HG03575 (cell line): ENCODE measurements around the gene PRUNE2.
"Not testable (repeated sequence)": the region's sequence is repeated elsewhere in the genome, so short reads cannot be mapped to it uniquely, and the experiment has no call there.

Experiments
- ATAC-seq: cut with Tn5 transposase; IDR thresholded peaks from one replicate; pipeline ENCODE4 v1.9.1; 2021; ENCODE audit not compliant: unreplicated experiment, insufficient number of reproducible peaks, low FRiP score; ENCODE audit errors: extremely low read depth

PRUNE2 gene

GRCh38 chr9:76878933-76879332, 27.0 kb downstream of the PRUNE2 start:
- no peak for ATAC-seq

DNA sequence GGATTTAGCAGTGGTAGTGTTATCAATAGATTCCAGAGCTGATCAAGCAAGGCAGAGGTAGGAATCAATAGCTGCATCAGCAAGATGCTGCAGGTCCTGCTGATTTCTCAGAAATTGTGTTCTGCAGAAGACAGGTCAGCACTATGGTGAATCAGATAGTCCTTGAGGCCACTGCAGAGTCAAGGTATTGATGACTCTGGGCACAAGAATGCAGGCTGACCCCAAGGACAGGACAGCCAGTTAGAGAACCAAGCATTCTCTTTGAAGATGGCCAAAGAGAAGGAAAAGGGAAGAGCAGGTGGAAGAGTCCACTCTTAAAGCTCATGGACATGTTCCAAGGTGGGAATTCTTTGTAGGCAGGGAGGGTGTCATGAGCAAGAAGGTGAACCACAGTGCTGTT, 28.0 kb downstream of the PRUNE2 start:
- ATAC-seq: no peak

DNA sequence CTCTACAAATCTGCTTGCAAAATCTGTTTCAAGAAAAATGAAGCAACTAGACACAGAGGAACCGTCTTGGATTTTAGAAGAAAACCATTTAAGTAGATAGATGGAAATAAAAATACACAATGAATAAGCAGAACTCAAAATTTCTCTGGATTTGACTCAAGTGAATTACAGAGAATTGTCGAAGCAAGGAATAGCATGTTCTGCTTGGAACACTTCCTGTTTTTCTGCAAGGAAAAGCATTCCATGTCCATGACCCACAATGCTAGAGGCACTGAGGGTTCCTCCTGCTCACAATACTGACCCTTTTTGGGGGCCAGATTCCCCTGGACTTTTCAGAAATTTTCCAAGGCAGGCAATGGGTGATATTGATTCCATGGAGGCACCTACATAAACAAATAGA, 29.8 kb downstream of the PRUNE2 start:
- no peak for ATAC-seq

GRCh38 chr9:76873821-76874220, 32.1 kb downstream of the PRUNE2 start:
- ATAC-seq: no peak

DNA sequence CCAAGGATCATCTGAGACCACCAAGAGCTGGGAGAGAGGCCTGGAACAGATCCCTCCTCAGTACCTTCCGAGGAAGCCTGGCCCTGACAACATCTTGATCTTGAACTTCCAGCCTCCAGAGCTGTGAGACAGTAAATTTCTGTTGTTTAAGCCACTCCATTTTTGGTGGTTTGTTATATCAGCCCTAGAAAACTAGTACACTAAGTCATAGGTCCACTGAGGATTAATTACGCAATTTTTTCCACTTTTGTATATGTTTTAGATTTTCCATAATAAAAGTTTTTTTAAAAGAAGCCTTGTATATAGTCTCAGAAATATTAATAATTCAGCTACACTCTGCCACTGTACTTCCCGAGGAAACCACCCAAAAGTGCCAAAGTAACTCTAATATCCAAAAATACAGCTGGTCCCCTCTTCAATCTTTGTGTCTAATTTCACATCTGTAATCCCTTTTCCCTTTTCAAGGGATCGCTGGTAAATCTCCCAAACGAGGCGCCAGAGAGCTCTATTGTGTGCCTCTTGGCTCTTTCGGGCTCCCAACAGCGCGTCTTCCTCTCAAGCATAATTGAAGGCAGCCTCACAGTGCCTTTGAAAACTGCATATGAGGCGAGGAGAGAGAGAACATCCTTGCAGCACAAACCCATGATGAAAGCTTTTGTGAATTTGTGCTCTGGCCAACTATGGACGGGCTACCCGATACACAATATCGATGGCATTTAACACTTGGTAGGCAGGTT, 32.7 kb downstream of the PRUNE2 start:
- ATAC-seq: no peak

DNA sequence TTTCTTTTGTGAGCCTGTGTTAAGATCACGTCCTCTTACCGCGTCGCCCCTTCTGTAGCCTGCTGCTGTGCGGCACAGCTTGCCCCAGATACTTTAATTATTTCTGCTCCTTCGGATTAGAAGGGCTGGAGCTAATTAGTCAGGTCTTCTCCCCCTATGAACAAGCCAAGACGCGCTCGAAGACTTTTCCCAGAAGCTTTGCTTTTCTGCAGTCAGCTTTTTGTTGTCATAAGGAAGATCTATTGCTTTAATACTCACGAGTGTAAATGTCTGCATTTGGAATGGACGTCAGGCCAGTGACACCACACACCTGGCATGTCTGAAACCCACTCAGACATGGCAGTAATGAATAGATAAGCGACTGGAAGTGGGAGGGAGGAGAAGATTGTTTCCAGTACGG, 37.0 kb downstream of the PRUNE2 start:
- ATAC-seq: no peak

DNA sequence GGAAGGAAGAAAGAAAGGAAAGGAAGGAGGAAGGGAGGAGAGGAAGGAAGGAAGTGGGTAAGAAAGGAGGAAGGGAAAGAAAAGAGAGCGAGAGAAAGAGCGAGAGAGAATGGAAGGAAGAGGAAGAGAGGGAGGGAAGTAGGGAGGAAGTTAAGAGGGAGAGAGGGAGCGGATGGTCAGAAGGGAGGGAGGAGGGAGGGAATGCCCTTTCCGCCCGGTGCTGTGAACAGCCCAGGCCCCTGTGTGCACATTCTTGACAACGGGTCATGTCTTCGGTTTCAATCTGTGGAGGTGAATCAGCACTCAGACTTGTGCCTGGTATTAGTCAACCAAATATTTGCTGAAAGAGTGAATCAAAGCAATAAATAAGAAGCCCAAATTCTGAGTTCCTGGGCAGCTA, 39.2 kb downstream of the PRUNE2 start:
- no peak for ATAC-seq

DNA sequence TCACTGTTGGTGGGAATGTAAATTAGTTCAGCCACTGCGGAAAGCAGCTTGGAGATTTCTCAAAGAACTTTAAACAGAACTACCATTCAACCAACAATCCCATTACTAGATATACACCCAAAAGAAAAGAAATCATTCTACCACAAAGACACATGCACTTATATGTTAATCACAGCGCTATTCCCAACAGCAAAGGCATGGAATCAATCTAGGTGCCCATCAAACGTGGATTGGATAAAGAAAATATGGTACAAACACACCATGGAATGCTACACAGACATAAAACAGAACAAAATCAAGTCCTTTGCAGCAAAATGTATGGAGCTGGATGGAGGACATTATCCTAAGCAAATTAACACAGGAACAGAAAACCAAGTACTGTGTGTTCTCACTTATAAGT, 42.1 kb downstream of the PRUNE2 start:
- ATAC-seq: no peak

- no peak for ATAC-seq
Measured at GRCh38 chr9:76859860-76860259, 46.1 kb downstream of the PRUNE2 start.

GRCh38 chr9:76858248-76858647, 47.7 kb downstream of the PRUNE2 start:
- ATAC-seq: not testable (repeated sequence)

DNA sequence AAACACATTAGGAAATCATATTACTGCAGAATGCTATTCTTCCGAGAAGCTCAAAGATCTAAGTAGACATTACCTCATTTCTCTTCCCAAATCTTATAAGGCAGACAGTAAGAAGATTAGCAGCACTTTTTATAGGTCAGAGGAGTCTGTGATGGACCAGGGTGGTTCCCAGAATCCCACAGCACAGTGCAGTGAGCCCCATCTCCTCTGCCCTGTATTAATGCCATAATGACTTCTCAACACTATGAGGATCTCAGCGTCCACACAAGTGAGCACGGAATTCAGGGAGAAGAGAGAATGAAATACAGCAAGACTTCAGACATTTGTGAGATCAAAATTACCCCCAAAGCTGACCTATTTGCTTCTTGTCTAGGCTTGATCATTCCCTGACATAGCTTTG, 49.9 kb downstream of the PRUNE2 start:
- ATAC-seq: no peak

DNA sequence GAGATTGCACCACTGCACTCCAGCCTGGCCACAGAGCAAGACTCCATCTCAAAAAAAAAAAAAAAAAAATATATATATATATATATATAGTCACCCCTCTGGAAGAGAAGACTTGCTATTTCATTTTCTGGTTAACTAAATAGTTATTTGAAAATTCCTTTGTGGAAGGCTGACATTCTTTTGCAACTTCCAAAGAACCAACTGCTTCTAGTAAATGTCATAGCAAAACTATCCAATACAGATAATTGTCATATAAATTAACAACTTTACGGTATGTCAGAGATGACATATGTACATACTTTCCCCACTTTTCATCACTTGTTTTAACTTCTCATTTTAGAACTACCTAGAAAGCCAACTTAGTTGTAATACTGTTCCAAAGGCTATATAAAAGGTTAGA, 50.9 kb downstream of the PRUNE2 start:
- no peak for ATAC-seq

GRCh38 chr9:76852026-76852425, 53.9 kb downstream of the PRUNE2 start:
- no peak for ATAC-seq

DNA sequence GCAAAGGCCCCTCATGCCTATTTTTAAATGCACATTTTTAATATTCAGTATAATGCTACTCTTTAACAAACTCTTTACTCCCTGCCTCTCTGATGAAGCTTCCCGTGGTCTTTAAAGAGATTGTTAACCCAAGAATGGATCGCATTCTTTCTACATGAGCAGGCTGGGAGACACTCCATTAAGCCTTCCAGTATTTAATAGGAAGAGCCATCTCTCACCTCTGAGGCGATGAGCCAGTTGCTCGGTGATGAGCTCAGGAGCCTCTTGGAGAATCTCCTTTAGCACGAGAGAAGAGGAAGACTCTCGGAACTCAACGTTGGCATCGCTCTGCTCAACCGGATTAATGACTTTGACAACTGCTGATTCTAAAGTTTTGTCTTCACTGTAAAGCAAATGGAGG, 59.6 kb downstream of the PRUNE2 start:
- ATAC-seq: no peak

- no peak for ATAC-seq
Measured at GRCh38 chr9:76845254-76845653, 60.7 kb downstream of the PRUNE2 start.

DNA sequence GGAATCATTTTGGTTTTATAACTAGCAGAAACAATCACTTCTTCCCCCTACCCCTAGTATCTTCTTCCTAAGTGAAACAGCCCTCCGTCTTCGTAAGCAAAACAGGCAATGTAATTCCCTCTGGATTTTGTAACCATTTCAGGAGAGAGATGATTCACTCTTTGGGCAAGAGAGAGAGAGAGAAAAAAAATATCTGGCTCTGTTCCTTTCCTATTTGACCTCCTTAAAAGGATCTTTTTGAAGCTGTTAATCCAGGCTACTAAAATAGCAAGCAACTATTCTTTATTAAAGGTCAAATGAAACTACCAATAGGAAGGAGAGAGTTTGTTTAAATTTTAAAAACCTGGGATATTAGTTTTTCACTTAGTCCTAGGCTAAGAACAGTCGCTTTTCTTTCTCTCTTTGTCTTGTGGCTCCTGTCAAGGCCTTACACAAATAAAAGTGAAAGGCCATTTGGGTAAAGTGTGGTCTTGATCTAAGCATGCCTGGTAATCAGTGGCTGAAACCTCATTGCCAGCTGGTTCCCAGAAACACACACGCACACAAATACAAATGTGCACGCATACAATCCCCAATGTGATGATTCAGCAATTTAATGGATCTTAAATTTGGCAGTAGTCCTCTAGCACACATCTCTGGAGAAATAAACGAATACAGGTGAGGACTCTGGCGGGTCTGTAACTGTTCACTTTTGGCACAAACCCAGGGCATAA, 70.2 kb downstream of the PRUNE2 start:
- no peak for ATAC-seq

DNA sequence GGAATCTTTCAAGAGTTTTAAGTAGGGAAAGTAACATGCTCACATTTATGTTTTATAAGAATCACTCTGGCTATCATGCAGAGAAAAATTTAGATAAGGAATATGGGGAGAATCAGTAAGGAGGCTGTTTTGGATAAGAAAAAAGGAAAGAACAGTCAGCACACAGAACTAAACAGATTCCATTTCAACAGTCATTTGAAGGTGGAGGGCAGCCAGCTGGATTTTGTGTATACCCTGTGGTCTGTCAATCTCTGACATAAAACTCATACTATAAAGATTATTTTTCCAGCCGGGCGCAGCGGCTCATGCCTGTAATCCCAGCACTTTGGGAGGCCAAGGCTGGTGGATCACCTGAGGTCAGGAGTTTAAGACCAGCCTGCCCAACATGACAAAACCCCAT, 77.5 kb downstream of the PRUNE2 start:
- no peak for ATAC-seq

DNA sequence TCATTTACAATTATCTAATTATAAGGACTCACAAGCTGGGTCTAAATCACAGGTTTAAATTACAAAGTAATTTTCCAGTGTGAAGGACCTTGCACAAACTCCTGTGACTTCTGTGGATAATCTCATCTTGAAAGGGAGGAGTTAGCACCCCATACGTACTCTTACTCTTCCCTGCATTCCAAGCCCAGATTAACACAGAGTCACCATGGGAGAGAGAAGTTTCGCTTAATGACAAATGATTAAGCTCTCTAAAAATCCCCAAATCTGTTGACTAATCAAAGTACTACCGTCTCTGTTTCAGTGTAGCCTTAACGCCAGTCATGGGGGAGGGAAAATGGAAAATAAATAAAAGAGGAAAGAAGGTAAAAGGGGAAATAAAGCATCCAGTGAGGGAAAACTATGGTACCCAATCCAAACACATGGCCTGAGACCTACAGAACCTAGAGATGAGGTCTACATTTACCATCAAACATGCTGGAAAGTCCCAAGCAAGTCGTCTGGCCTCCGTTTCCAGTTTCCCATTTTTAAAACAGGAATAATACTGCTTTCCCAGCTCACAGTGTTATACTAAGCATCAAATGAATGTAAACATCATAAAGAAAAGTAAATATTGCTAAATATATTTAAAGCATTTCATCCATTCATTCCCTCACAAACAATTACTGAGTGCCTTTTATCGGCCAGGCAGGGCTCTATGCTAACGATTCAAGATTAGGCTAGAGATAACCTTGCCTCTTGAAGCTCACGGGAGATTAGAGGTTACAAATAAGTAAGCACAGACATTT, 78.4 kb downstream of the PRUNE2 start:
- ATAC-seq: no peak

DNA sequence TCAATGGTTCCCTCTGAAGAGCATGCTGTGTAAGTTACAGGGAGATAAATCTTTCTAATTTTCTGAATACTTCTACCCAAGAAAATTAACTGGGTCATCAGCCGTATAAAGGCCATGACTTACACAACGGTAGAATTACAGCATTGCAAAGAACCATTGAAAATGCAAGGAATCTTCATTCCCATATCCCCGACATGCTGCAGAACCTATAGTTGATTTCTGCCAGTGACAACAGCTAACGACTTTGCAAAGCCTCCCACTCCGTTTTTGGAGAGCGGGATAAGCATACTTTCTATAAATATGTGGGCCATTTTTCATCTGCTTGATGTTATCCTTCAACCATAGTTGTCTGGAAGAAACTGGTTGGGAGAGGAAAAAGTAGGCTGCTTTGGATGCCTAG, 85.5 kb downstream of the PRUNE2 start:
- no peak for ATAC-seq

GRCh38 chr9:76818271-76818670, 87.6 kb downstream of the PRUNE2 start:
- ATAC-seq: no peak
